Measurements from ENCODE around the gene FGF14. TPM values are rescaled to one million over a fixed set of nuclear protein-coding genes. Genes with fewer than 3 reads are reported as not detected.

FGF14 gene
- total RNA-seq, 2 donors from 2014 or later = not detected

- DNase-seq (ENCODE audit: low spot score in 2 of 2) (no peak), ATAC-seq (no peak)
- Mint-ChIP-seq H3K27ac (no peak overlapping the region), H3K9me3 (peaks cover 0 to 4% of the 10 kb centered on the region in 2 donors), H3K36me3 (no peaks in the 10 kb centered on the region)
Measured at GRCh38 chr13:101780211-101780610, 621.6 kb downstream of the FGF14 start.

- DNase-seq (ENCODE audit: low spot score in 2 of 2) (no peak), ATAC-seq (no peak)
- Mint-ChIP-seq H3K36me3 (no peaks in the 10 kb centered on the region), H3K9me3 (peaks cover 0 to 4% of the 10 kb centered on the region in 2 donors), H3K27ac (no peak overlapping the region)
Measured at GRCh38 chr13:101779147-101779546, 622.7 kb downstream of the FGF14 start.

GRCh38 chr13:101775267-101775666 is 626.6 kb downstream of the FGF14 start:
- Mint-ChIP-seq H3K27ac (no peak overlapping the region), H3K9me3 (no peaks in the 10 kb centered on the region)
- ATAC-seq = no peak

GRCh38 chr13:101774393-101774792 is 627.5 kb downstream of the FGF14 start:
- H3K36me3 Mint-ChIP-seq = no peaks in the 10 kb centered on the region
- no peak overlapping the region for H3K27ac Mint-ChIP-seq
- no peak for DNase-seq (ENCODE audit: low spot score in 2 of 2)
- no peaks in the 10 kb centered on the region for H3K9me3 Mint-ChIP-seq
- ATAC-seq = no peak

More at GRCh38 chr13:101775267-101775666, 626.6 kb downstream of the FGF14 start:
- H3K36me3 Mint-ChIP-seq = no peaks in the 10 kb centered on the region
- DNase-seq (ENCODE audit: low spot score in 2 of 2) = no peak

- Mint-ChIP-seq H3K36me3 (no peaks in the 10 kb centered on the region), H3K9me3 (peaks cover 0 to 4% of the 10 kb centered on the region in 2 donors), H3K27ac (no peak overlapping the region)
- ATAC-seq (no peak), DNase-seq (ENCODE audit: low spot score in 2 of 2) (no peak)
Measured at GRCh38 chr13:101773062-101773461, 628.8 kb downstream of the FGF14 start.

- ATAC-seq (no peak), DNase-seq (ENCODE audit: low spot score in 2 of 2) (no peak)
- Mint-ChIP-seq H3K36me3 (no peaks in the 10 kb centered on the region), H3K27ac (no peak overlapping the region), H3K9me3 (peaks cover 0 to 4% of the 10 kb centered on the region in 2 donors)
Measured at GRCh38 chr13:101767131-101767530, 634.7 kb downstream of the FGF14 start.

GRCh38 chr13:101763191-101763590 is 638.7 kb downstream of the FGF14 start:
- Mint-ChIP-seq H3K36me3 (no peaks in the 10 kb centered on the region), H3K27ac (no peak overlapping the region), H3K9me3 (peaks cover 0 to 1% of the 10 kb centered on the region in 2 donors)
- no peak for DNase-seq (ENCODE audit: low spot score in 2 of 2)
- no peak for ATAC-seq

- DNase-seq (ENCODE audit: low spot score in 2 of 2) = no peak
- H3K36me3 Mint-ChIP-seq = no peaks in the 10 kb centered on the region
- peak in 1 of 2 donors; percentile 48 for ATAC-seq
- H3K27ac Mint-ChIP-seq = no peak overlapping the region
- no peaks in the 10 kb centered on the region for H3K9me3 Mint-ChIP-seq
Measured at GRCh38 chr13:101757446-101758039, 644.3 kb downstream of the FGF14 start.

GRCh38 chr13:101755228-101755887 is 646.5 kb downstream of the FGF14 start:
- H3K27ac Mint-ChIP-seq = no peak overlapping the region
- no peaks in the 10 kb centered on the region for H3K36me3 Mint-ChIP-seq
- DNase-seq (ENCODE audit: low spot score in 2 of 2) (no peak), ATAC-seq (no peak)
- H3K9me3 Mint-ChIP-seq = no peaks in the 10 kb centered on the region

- ATAC-seq = no peak
- no peak for DNase-seq (ENCODE audit: low spot score in 2 of 2)
- no peaks in the 10 kb centered on the region for H3K9me3 Mint-ChIP-seq
- no peaks in the 10 kb centered on the region for H3K36me3 Mint-ChIP-seq
- H3K27ac Mint-ChIP-seq = no peak overlapping the region
Measured at GRCh38 chr13:101752432-101752831, 649.4 kb downstream of the FGF14 start.

GRCh38 chr13:101751488-101751887 is 650.4 kb downstream of the FGF14 start:
- H3K36me3 Mint-ChIP-seq = no peaks in the 10 kb centered on the region
- no peak for ATAC-seq
- DNase-seq (ENCODE audit: low spot score in 2 of 2) = no peak
- no peak overlapping the region for H3K27ac Mint-ChIP-seq
- H3K9me3 Mint-ChIP-seq = no peaks in the 10 kb centered on the region

GRCh38 chr13:101749584-101749983 is 652.3 kb downstream of the FGF14 start:
- ATAC-seq (no peak), DNase-seq (ENCODE audit: low spot score in 2 of 2) (no peak)
- H3K9me3 Mint-ChIP-seq = no peaks in the 10 kb centered on the region
- no peaks in the 10 kb centered on the region for H3K36me3 Mint-ChIP-seq
- H3K27ac Mint-ChIP-seq = no peak overlapping the region

GRCh38 chr13:101747039-101747438 is 654.8 kb downstream of the FGF14 start:
- H3K27ac Mint-ChIP-seq = no peak overlapping the region
- no peaks in the 10 kb centered on the region for H3K36me3 Mint-ChIP-seq
- DNase-seq (ENCODE audit: low spot score in 2 of 2) (no peak), ATAC-seq (no peak)
- no peaks in the 10 kb centered on the region for H3K9me3 Mint-ChIP-seq

- no peaks in the 10 kb centered on the region for H3K36me3 Mint-ChIP-seq
- no peak for DNase-seq (ENCODE audit: low spot score in 2 of 2)
- no peak overlapping the region for H3K27ac Mint-ChIP-seq
- no peaks in the 10 kb centered on the region for H3K9me3 Mint-ChIP-seq
- no peak for ATAC-seq
Measured at GRCh38 chr13:101746513-101746912, 655.3 kb downstream of the FGF14 start.

- H3K36me3 Mint-ChIP-seq = no peaks in the 10 kb centered on the region
- peak overlapping the region in 1 of 2 donors; percentile 48 for H3K27ac Mint-ChIP-seq
- ATAC-seq = no peak
Measured at GRCh38 chr13:101739382-101740178, 662.3 kb downstream of the FGF14 start.

GRCh38 chr13:101738336-101738735 is 663.5 kb downstream of the FGF14 start:
- no peaks in the 10 kb centered on the region for H3K36me3 Mint-ChIP-seq
- DNase-seq (ENCODE audit: low spot score in 2 of 2) (no peak), ATAC-seq (no peak)
- no peaks in the 10 kb centered on the region for H3K9me3 Mint-ChIP-seq
- H3K27ac Mint-ChIP-seq = no peak overlapping the region

More at GRCh38 chr13:101739382-101740178, 662.3 kb downstream of the FGF14 start:
- no peaks in the 10 kb centered on the region for H3K9me3 Mint-ChIP-seq
- DNase-seq (ENCODE audit: low spot score in 2 of 2) = no peak

- Mint-ChIP-seq H3K27ac (no peak overlapping the region), H3K36me3 (no peaks in the 10 kb centered on the region), H3K9me3 (no peaks in the 10 kb centered on the region)
- DNase-seq (ENCODE audit: low spot score in 2 of 2) (no peak), ATAC-seq (no peak)
Measured at GRCh38 chr13:101736566-101736965, 665.3 kb downstream of the FGF14 start.

Data from activated naive CD4-positive, alpha-beta T cell treated with anti-CD3 and anti-CD28 coated beads, Interleukin-2, amount 50 U/mL, for 72 hours (primary cell).